GM21576 (cell line): ENCODE data around the gene SERTAD1.

Experiments
- ATAC-seq: cut with Tn5 transposase; IDR thresholded peaks from one replicate; pipeline ENCODE4 v1.9.1; 2021; ENCODE audit warnings: mild to moderate bottlenecking, moderate library complexity; ENCODE audit not compliant: unreplicated experiment

The SERTAD1 gene

DNA sequence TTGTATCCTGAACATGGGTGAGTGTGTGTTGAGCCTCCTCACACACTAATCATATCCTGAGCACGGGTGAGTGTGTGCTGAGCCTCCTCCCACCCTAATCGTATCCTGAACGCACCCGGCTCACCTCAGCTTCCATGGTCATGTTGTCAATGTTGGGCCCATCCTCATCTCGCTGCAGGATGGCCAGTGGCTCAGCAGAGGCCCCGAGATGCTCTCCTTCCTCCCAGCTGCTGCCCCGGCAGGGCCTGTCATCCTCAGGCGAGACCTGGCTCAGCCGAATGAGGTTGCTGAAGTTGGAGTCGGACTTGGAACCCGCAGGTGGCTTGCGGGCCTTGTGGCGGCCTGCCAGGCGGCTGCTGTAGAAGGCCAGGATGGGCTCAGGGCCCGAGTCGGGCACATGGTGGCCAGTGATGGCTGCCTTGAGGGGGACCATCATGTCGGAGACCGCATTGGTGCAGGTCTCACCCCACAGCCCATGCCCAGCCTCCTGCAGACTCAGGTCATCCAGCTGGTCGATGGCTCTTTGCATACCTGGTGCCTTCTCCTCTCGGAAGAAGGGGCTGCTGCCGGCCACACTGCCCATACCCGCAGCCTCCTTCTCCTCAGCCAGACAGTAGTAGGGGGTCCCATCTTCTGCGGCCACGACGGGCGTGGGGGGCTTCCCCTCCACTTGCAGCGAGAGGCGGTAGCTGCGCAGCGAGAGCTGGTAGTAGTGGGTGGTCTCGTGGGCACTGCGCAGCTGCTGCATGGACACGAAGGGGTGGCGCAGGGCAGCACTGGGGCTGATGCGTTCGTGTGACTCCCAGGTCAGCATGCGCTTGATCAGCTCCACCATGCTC lies 45.4 kb downstream of the SERTAD1 start:
- ATAC-seq, result no peak

DNA sequence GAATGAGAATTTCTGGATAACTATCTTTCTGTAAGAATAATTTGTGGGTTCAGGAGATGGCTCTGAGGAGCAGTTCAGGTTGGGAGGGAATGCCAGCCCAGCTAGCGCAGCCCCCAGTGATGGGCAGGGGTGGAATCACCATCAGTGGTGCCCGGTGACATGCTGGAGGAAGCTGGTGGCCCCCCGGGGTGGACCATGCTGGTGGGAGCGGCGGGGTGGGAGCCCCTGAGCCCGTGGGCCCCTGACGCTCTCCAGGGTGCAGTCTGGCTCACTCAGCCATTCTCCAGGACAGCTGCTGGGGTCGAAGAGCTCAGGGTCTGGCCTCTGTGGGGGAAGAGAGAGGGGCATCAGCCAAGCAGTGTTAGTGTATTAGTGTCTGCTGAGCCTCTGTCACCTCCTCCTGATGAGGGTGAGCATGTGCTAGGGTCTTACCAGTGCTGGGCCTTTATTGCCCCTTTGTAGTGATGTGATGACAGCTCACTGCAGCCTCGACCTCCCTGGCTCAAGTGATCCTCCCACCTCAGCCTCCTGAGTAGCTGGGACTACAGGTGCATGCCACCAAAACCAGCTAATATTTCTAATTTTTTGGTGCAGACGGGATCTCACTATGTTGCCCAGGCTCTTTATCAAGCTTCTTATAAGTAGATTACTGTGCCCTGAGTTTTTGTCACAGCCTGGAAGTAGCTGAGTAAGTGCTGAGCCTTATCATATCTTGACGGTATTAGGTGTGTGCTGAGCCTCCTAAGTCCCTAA lies 46.2 kb downstream of the SERTAD1 start:
- ATAC-seq, result no peak

DNA sequence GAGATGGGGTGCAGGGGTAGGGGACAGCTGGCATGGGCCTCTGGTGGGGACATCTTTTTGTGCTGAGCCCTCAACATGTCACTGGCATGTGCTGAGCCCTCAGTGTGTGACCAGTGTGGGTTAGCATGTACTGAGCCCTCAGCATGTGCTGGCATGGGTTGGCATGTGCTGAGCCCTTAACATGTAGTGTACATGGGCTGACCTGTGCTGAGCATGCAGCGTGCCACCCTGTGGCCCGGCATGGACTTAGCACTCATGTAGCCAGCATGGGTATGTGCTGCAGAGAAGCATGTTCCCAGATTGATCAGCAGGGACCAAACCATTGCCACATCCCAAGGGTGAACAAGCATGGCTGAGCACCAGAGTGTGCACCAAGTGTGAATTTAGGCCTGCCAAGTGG lies 47.3 kb downstream of the SERTAD1 start:
- ATAC-seq, result no peak

DNA sequence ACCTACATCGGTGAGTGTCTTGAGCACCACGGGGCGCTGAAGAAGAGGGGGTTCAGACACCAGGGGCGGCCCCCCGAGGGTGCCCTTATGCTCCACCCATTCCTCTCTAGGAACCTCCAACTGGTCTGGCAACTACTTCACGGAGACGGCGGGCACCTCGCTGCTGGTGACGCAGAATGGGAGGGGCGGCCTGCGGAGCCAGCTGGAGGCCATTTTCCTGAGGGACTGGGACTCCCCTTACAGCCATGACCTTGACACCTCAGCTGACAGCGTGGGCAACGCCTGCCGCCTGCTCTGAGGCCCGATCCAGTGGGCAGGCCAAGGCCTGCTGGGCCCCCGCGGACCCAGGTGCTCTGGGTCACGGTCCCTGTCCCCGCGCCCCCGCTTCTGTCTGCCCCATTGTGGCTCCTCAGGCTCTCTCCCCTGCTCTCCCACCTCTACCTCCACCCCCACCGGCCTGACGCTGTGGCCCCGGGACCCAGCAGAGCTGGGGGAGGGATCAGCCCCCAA lies 47.9 kb downstream of the SERTAD1 start:
- ATAC-seq, result no peak

DNA sequence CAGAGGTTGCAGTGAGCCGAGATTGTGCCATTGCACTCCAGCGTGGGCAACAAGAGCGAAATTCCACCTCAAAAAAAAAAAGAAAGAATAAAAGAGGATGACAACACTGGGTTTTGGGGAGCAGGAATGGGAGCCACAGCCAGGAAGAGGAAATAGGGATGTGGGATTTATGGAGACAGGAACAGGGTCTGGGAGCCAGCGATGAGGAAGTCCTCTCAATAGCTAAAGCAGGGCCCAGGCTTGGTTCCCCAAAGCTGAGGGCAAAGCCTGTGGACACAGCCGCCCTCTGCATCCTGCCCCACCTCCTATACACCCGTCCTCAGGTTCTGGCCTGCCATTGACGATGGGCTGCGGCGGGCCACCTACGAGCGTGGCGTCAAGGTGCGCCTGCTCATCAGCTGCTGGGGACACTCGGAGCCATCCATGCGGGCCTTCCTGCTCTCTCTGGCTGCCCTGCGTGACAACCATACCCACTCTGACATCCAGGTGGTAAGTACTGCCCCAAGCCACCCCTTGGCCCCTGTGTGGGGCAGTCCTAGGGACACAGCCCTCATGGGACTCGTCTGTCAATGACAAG lies 49.4 kb downstream of the SERTAD1 start:
- ATAC-seq, result no peak

DNA sequence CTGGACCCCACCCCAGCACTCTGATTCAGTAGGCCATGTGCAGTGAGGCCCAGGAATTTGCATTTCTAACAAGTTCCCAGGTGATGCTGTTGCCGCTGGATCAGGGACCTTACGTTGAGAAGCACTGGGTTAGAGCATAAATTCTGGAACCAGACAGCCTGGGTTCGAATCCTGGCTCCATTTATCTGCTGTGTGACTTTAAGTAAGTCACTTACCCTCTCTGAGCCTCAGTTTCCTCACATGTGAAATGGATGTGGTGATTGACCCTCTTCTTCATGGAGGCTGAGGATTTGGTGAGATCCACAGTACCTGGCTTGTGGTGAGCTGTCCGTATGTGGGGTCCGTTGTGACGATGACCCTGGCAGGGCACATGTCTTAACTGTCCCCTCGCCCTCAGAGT lies 51.7 kb downstream of the SERTAD1 start:
- no peak for ATAC-seq

DNA sequence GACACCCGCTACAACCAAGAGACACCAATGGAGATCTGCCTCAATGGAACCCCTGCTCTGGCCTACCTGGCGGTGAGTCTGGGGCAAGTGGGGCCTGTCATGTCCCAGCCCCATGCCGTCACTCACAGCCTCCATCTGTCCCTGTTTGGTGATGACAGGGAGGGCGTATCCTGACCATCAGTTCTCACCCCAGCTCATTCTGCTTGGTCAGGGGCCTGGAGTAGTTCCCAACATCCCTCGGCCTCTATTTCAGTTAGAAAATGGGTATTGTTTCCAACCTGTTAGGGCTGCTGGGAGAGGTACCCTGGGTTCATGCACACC lies 54.0 kb downstream of the SERTAD1 start:
- ATAC-seq, result no peak
